GM18517 (cell line): ENCODE results near the gene VKORC1L1.
"Not testable (repeated sequence)": the region's sequence is repeated elsewhere in the genome, so short reads cannot be mapped to it uniquely, and the experiment has no call there.

Source experiments
- ATAC-seq: cut with Tn5 transposase; IDR thresholded peaks from one replicate; pipeline ENCODE4 v1.9.1; 2021; ENCODE audit warnings: mild to moderate bottlenecking, moderate library complexity; ENCODE audit not compliant: unreplicated experiment

Gene VKORC1L1

DNA sequence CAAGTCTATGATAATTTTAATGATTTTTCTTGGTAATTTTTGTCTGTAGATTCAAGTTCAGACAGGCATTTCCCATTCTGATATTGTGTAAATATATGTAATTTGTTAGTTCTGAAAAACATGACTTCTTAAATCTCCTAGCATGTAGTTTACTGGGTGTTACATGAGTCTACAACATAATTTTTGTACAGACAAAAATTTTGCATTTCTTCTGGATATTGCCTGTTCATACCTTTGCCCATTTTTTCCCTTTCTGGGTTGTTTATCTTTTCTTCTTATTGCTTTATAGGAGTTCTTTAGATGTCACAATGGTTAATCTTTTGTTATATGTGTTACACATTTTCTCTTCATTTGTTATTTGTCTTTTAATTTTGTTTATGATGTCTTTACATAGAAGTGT lies 12.1 kb downstream of the VKORC1L1 start:
- ATAC-seq = not testable (repeated sequence)

GRCh38 chr7:65885533-65885932 lies 12.7 kb downstream of the VKORC1L1 start:
- ATAC-seq = not testable (repeated sequence)

DNA sequence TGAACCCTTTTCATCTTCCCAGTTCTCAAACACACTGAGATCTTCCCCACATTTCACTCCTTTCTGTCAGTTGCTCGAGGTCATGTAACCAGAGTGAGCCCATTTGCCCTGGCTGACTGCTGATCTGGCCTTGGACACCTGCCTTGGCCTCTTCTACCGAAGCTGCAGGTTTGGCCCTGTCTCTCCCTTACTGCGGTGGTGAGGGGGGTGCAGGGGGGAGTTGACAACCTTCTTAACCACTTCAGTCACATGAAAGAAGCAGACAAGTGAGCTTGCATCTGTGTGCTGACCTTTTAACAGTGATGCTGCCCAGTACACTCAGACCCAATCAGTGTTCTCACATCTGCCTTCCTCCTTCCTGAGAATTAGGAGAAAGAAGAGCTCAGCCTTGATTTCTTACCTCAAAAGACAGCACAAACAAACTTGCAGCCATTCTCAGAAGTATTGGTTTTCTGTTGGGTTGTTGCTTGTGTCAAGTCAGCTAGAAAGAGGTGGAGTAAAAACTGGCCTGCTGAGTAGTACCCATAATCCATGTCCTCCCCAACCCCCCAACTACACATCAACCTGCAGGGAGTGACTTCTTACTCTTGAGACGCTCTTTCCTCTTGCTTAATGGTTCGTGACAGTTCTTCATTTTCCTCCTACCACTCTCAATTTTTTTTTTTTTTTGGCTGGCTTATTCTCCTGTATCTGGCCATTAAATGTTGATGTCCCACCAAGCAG lies 15.7 kb downstream of the VKORC1L1 start:
- ATAC-seq = not testable (repeated sequence)

GRCh38 chr7:65889722-65890121 lies 16.8 kb downstream of the VKORC1L1 start:
- ATAC-seq = not testable (repeated sequence)

DNA sequence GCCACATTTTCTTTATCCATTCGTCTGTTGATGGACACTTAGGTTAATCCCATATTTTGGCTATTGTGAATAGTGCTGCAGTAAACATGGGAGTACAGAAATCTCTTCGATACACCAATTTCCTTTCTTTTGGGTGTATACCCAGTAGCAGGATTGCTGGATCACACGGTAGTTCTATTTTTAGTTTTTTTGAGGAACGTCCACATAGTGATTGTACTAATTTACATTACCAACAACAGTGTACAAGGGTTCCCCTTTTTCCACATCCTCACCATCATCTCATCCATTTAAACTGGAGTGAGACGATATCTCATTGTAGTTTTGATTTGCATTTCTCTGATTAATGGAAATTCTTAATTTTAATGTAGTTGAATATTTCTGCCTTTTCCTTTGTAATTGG lies 19.3 kb downstream of the VKORC1L1 start:
- no peak for ATAC-seq

- no peak for ATAC-seq
Observed at GRCh38 chr7:65892835-65893234, 20.0 kb downstream of the VKORC1L1 start.

- ATAC-seq = no peak
Observed at GRCh38 chr7:65896279-65896870, 23.5 kb downstream of the VKORC1L1 start.

DNA sequence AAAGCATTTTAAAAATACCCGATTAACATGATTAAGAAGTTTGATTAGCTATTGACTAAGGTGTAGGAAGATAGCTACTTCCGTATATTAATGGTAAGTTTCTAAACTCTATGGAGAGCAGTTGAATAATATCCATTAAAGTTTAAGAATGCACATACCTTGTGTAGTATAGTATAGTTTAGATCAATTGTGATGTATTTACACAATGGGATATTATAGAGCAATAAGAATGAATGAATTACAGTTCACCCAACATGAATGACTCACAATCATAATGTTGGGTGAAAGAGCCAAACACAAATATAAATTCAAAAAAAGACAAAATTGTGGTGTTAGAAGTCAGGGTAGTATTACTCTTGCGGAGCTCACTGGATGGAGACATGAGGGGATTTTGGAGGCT lies 24.4 kb downstream of the VKORC1L1 start:
- ATAC-seq = not testable (repeated sequence)

DNA sequence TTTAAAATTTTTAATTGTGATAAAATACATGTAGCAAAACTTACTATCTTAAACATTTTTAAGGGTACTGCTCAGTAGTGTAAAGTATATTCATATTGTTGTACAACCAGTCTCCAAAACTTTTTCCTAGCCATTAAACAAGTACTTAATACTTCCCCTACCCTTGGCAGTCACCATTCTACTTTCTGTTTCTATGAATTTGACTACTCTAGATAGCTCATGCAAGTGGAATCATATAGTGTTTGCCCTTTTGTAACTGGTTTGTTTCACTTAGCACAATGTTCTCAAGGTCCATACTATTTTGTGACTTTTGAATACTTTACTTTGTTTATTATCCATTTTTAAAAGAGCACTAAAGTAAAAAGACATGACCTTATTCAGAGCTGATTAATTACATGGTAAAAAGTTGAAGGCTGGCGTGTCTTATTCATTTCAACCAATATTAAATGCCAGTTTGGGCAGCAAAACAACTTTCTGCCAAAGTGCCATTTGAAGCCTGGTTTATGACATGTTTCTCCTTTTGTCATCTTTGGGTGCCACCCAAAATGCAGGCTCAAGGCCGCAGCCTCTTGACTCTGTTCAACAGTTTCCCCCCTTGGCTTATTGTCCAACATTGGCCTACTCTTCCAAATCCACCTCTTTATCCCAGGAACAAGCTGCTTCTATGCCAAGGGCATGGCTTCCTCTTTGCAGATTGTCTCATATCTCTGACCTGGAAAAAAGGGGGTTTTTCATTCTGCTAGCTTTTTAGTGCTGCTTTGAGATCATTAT lies 26.0 kb downstream of the VKORC1L1 start:
- ATAC-seq = peak; percentile 76

- no peak for ATAC-seq
Observed at GRCh38 chr7:65902306-65902705, 29.4 kb downstream of the VKORC1L1 start.

GRCh38 chr7:65907501-65908198 lies 34.8 kb downstream of the VKORC1L1 start:
- ATAC-seq = no peak

- no peak for ATAC-seq
Observed at GRCh38 chr7:65910237-65910636, 37.4 kb downstream of the VKORC1L1 start.

GRCh38 chr7:65912237-65912636 lies 39.4 kb downstream of the VKORC1L1 start:
- no peak for ATAC-seq

DNA sequence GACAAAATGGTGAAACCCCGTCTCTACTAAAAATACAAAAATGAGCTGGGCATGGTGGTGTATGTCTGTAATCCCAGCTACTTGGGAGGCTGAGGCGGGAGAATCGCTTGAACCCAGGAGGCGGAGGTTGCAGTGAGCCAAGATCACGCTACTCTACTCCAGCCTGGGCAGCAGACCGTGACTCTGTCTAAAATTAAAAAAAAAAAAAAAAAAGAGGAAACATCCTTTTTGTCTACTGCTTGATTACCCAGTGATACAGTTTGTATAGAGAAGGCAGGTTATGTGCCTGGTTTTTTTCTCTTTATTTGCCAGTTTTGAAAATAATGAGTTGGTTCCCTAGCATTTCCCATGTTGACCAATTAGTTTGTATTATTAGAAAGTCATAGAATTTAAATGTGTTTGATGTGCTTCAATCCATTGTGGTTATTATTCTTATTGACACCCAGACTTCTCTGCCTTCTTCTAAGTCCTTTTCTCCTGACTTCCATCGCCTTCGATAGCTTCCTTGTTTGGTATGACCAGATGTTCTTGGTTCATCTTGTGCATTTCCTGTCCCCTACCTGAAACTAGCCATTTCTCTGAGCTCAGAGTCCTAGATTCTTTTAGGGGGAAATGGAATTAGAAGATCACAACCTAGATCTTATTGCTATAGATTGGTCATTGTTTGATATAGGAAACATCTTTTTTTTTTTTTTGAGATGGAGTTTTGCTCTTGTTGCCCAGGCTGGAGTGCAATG lies 43.2 kb downstream of the VKORC1L1 start:
- ATAC-seq = no peak

DNA sequence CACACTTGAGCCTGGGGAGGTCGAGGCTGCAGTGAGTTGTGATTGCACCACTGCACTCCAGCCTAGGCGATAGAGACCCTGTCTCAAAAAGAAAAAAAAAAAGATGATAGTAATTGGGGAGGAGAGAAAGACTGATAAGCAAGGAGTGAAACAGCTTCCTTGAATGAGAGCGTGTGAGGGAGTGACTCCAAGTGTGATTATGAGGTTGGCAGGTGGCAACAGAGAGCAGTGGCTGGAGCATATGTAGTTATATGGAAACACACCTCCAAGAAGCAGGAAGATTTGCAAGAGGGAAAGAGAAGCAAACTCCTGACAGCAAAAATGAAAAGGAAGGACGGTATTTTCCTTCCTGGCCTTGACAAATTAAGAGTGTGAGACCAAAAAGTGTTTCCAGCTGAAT lies 50.4 kb downstream of the VKORC1L1 start:
- no peak for ATAC-seq

GRCh38 chr7:65924193-65924592 lies 51.3 kb downstream of the VKORC1L1 start:
- no peak for ATAC-seq

GRCh38 chr7:65925040-65925439 lies 52.2 kb downstream of the VKORC1L1 start:
- no peak for ATAC-seq

- ATAC-seq = no peak
Observed at GRCh38 chr7:65926588-65926987, 53.7 kb downstream of the VKORC1L1 start.

GRCh38 chr7:65927489-65928448 lies 54.9 kb downstream of the VKORC1L1 start:
- ATAC-seq = no peak
